G401.6 (cell line): ENCODE data around the gene ACP3.

Experiments
- FAIRE-seq: peaks from 2 replicates; lab custom pipeline; 2012; peaks lifted over from hg19 to GRCh38; lab: Jason Lieb, UNC

ACP3 gene

GRCh38 chr3:132318451-132318850 lies 1.2 kb downstream of the ACP3 start:
- no peak for FAIRE-seq

DNA sequence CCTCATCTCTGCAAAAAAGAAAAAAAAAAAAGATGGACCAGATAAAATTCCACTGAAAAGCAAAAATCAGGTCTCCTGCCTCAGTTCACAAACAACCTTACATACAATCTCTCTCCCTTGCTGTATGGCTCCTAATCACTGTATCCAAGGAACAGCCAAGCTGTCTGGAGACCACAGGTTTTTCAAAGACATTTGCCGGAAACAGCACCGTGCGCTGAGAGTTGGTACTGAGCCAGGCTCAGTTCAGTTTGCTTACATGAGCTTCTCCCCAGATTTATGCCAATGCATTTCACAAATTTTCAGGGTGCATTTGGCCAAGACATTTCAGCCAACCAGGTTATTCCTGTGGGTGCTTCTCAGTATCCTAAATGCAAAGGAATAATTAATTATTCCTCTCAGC lies 4.1 kb downstream of the ACP3 start:
- no peak for FAIRE-seq

GRCh38 chr3:132325103-132325606 lies 7.9 kb downstream of the ACP3 start:
- FAIRE-seq = no peak

DNA sequence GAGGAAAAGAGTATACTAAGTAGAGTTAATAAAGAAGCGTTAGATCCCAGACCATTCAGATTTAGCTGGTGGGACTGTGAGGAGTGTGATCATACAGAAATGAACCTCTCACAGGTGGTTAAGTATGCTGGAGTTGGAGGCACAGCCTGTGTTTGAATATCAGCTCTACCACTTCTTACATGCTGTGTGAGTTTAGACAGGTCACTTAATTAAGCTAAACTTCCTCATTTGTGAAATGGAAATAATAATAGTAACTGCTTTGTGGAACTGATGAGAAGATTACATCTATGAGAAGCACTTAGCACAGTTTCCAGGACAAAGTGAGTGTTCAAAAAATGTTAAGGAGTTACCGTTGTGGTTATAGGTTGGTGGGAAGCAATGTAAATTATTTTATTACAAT lies 8.4 kb downstream of the ACP3 start:
- no peak for FAIRE-seq

DNA sequence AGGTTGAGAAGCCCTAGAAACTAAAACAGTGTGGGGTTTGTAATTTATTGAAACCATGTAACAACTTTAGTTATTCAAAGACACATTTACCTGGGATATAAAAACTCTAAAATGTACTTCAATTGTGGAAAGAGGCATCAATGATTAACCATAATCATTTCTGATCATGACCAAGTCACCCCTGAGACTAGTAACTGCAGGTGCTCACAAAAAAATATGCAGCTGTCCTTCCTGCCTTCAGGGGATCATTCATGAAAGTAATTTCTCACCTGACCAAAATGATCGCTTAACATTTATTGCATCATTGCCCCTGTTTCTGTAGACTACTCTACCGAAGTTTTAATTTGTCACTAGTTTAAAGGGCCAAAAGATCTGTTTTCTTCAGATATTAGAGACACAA lies 9.0 kb downstream of the ACP3 start:
- no peak for FAIRE-seq

- no peak for FAIRE-seq
Measured at GRCh38 chr3:132332082-132332481, 14.9 kb downstream of the ACP3 start.

- no peak for FAIRE-seq
Measured at GRCh38 chr3:132332508-132332907, 15.3 kb downstream of the ACP3 start.

DNA sequence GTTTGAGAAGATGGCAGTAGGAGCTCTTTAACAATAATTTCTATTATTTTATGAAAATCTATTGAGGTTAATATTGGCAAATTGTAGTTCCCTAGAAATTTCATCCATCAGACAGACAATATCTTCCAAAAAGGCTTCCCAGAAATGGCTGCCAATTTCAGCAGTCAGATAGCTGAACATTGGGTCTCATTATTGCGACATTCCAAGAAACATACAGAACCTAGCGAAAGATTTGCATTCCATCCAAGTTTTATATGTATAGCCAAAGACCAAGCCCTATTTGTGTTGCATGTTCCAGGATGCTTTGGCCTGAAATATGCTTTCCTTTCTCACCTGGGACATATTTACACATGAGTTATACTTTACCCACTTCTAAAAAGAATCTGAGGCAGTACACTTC lies 24.5 kb downstream of the ACP3 start:
- FAIRE-seq = no peak

DNA sequence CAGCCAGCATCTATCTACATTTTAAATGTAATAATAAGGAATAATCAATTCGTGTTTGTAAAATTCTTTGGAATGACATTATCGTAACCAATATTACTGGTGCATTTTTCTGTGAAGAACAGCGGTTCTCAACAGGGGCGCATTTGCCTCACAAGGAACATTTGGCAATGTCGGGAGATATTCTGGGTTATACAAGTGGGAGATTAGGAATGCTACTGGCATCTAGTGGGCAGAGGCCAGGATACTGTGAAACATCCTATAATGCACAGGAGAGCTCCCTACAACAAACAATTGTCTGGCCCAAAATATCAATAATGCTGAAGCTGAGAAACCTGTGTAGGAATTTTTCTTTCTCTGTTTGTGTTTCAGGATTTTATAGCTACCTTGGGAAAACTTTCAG lies 25.0 kb downstream of the ACP3 start:
- no peak for FAIRE-seq

DNA sequence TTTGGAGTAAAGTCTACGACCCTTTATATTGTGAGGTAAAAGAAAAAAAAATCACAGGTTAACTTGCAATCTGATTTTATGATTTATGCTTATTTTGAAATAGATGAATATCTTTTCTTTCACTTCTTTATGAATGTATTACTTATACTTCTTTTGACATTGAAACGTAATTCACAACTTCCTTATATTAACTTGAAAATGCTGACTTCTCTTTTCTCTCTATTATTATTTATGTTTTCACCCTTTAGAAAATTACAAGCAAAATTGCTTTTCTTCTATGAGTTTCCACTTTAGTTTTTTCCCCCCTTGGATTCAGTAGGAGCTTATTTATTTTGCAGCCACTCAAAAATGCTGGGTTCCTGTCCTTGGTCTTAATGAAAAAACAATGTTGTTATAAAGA lies 25.4 kb downstream of the ACP3 start:
- FAIRE-seq = no peak

DNA sequence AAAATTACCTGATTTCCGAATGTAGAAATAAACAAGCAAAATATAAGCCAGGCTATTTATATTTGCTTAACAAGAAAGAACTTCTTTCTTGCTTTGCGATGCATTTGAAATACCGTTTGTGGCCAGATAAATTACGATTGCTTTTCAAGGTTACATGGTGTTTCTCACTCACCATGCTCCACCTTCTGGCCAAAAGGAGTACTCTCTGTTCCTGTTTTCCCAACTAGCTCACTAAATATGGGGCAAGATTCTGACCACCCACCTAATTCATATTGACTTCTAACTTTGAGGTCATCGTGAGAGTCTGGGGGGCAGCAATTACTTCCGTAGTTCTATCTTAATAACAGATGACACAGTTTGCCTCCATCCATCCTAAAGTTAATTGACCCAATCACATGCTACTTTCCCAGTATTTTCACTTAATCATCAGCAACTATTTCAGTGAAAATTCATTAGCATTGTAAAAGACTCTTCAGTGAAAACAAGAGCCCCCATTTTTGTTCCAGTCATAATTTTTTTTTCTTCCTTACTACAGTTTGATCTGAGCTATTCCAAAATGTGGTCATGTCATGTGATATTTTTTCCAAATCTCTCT lies 25.9 kb downstream of the ACP3 start:
- peak; percentile 75 for FAIRE-seq

- FAIRE-seq = no peak
Measured at GRCh38 chr3:132344666-132345280, 27.6 kb downstream of the ACP3 start.

- FAIRE-seq = no peak
Measured at GRCh38 chr3:132346841-132347736, 29.9 kb downstream of the ACP3 start.

- no peak for FAIRE-seq
Measured at GRCh38 chr3:132347811-132348210, 30.6 kb downstream of the ACP3 start.

- no peak for FAIRE-seq
Measured at GRCh38 chr3:132348531-132348930, 31.3 kb downstream of the ACP3 start.

GRCh38 chr3:132350814-132351213 lies 33.6 kb downstream of the ACP3 start:
- FAIRE-seq = no peak

DNA sequence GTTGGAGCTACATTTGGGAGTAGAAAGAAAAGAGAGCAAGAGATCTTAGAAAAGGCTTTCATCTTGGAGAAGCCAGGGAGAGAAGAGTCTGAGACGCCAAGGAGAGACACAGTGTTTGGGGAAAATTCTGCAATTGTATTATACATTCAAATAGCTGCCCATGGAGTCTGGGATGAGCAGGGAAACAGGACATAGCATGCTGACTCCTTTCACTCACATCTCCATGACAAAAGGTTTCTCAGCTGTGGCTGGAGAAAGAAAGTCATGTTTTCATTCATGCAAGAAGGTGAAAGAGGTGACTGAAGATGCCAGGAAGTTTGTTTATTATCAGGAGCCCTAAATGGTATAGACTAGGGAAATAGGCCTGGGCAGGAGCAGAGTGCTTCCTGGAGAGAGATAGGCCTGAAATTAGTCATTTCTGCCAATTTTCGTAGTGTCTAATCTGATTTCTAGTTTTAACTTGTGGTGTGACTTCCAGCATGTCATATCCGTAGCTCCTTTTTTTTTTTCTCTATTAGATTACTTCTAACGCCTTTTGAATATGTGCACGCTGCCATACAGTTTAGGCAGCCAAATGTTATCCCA lies 34.1 kb downstream of the ACP3 start:
- no peak for FAIRE-seq

- FAIRE-seq = peak; percentile 90
Measured at GRCh38 chr3:132352556-132353143, 35.4 kb downstream of the ACP3 start.

DNA sequence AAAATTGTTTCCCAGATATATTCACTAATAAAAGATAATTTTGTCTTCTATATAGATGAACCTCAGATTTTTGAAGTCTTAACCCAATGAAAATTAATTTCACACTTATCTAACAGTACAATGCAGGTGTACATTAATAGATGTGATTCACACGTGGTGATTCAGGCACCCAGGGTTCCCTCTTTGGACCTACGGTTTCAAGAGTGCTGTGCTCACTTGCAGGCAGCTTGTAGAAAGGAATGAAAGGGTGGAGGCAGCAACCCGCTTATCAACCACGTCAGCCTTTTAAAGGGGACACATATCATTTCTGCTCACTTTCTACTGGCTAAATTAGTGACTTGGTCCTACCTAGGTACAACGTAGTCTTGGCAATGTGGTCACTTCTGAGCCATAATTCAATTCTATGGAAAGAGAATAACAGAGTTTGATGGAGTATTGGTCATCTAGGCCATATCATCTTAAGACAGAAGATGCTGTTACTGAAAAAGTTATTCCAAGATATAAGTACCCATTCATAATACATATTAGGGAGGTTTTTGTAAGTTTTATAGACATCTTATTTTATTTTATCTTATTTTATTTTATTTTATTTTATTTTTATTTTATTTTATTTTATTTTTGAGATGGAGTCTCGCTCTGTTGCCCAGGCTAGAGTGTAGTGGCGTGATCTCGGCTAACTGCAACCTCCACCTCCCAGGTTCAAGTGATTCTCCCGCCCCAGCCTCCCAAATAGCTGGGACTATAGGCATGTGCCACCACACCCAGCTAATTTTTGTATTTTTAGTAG lies 37.9 kb downstream of the ACP3 start:
- no peak for FAIRE-seq

- no peak for FAIRE-seq
Measured at GRCh38 chr3:132356568-132356967, 39.4 kb downstream of the ACP3 start.

GRCh38 chr3:132360717-132361116 lies 43.5 kb downstream of the ACP3 start:
- FAIRE-seq = no peak

DNA sequence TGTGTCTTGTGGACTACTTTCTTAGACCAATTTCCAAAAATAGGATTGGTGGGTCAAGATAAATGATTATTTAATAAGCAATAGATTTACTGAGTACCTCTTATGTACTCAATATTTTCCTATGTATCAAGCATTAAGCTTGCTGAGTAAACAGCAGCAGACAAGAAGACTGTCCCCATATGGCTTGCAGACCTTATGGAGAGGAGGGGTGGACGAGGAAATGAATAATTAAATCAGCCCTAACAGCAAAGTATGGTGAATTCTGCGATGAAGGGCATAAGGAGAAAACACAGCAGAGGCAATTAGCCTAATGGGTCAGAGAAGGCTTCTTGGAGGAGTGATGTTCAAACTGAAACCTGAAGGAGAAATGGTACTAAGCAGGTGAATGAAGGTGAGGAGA lies 45.1 kb downstream of the ACP3 start:
- no peak for FAIRE-seq
